Large intestine (tissue), 1 donor: ENCODE data around the gene CCR5AS. TPM values are rescaled to one million over a fixed set of nuclear protein-coding genes. Genes with fewer than 3 reads are reported as not detected.

Experiments
- polyA plus RNA-seq: library from polyadenylated mRNA; unstranded; fragments of 120-200 nt; gene quantifications from one replicate; pipeline ENCODE4 v1.2.1, GENCODE V29; 2013

Gene CCR5AS

Other genes starting within 250 kb of the CCR5AS start
- 3.4 TPM for gene CCR1, start 198.8 kb downstream of the CCR5AS start, polyA plus RNA-seq
- gene CCR3, start 164.6 kb downstream of the CCR5AS start, polyA plus RNA-seq: 0.15 TPM
- 1.3 TPM for gene CCR2, start 53.0 kb downstream of the CCR5AS start, polyA plus RNA-seq
- 1.8 TPM for gene CCR5, start 36.1 kb downstream of the CCR5AS start, polyA plus RNA-seq
- 11.3 TPM for gene CCRL2, start 193 bp upstream of the CCR5AS start, polyA plus RNA-seq
- 2.6 TPM for gene LTF, start 57.8 kb upstream of the CCR5AS start, polyA plus RNA-seq
- gene RTP3, start 90.9 kb upstream of the CCR5AS start, polyA plus RNA-seq: not detected
- 0.72 TPM for gene LRRC2, start 159.2 kb upstream of the CCR5AS start, polyA plus RNA-seq
- gene FAM240A, start 205.5 kb upstream of the CCR5AS start, polyA plus RNA-seq: not detected